Measurements from ENCODE around the gene UCN2.

DNA sequence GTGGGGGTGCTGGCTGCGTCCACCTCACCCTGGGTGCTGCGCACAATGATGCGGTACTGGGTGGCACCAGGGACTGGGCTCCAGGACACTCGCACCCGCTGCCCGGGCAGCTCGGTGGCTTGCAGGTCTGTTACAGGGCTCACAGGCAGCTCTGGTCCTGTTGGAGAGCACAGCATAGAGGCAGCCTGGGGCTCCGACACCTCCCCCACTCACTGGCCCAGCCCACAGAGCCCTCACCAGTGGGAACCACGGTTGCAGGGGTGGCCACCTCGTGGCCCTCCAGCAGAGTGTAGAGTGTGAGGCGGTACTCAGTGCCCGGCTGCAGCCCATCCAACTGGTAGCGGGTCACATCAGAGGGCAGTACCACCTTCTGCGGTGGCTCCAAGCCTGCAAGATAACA is 27.9 kb upstream of the UCN2 start:
- no peak for TF ChIP-seq NFE2L1 (CRISPR knock-in tag; IDR thresholded peaks at IDR 0.05)
- TF ChIP-seq, protein P1, sequence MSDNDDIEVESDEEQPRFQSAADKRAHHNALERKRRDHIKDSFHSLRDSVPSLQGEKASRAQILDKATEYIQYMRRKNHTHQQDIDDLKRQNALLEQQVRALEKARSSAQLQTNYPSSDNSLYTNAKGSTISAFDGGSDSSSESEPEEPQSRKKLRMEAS (CRISPR knock-in tag; IDR thresholded peaks at IDR 0.05), result no peak
